CD4-positive, alpha-beta T cell treated with Interleukin-12 subunit alpha and Interleukin-12 subunit beta, for 1 hour (primary cell): ENCODE data around the gene RER1.

Source experiments
- DNase-seq: peaks from one replicate; pipeline ENCODE4 v3.0.0-alpha.2; 2020

The RER1 gene

GRCh38 chr1:2353551-2354438 is 37.8 kb upstream of the RER1 start:
- DNase-seq, result no peak

GRCh38 chr1:2354511-2355372 is 36.9 kb upstream of the RER1 start:
- DNase-seq, result no peak

GRCh38 chr1:2355373-2356261 is 36.0 kb upstream of the RER1 start:
- DNase-seq, result no peak

GRCh38 chr1:2356401-2356800 is 35.2 kb upstream of the RER1 start:
- no peak for DNase-seq

- DNase-seq, result no peak
These were observed 34.5 kb upstream of the RER1 start for GRCh38 chr1:2356911-2357845.

GRCh38 chr1:2358072-2358471 is 33.6 kb upstream of the RER1 start:
- DNase-seq, result no peak

GRCh38 chr1:2358651-2359640 is 32.7 kb upstream of the RER1 start:
- DNase-seq, result no peak

GRCh38 chr1:2360588-2361364 is 30.9 kb upstream of the RER1 start:
- no peak for DNase-seq

GRCh38 chr1:2363847-2364513 is 27.7 kb upstream of the RER1 start:
- DNase-seq, result no peak

- DNase-seq, result no peak
These were observed 23.4 kb upstream of the RER1 start for GRCh38 chr1:2368053-2368744.

GRCh38 chr1:2372551-2373490 is 18.8 kb upstream of the RER1 start:
- no peak for DNase-seq

GRCh38 chr1:2373551-2374251 is 17.9 kb upstream of the RER1 start:
- no peak for DNase-seq

GRCh38 chr1:2374252-2375155 is 17.1 kb upstream of the RER1 start:
- no peak for DNase-seq

- DNase-seq, result no peak
These were observed 16.3 kb upstream of the RER1 start for GRCh38 chr1:2375246-2375922.

GRCh38 chr1:2375923-2376260 is 15.7 kb upstream of the RER1 start:
- no peak for DNase-seq
